ENCODE data around the gene SUN5.

Gene SUN5

DNA sequence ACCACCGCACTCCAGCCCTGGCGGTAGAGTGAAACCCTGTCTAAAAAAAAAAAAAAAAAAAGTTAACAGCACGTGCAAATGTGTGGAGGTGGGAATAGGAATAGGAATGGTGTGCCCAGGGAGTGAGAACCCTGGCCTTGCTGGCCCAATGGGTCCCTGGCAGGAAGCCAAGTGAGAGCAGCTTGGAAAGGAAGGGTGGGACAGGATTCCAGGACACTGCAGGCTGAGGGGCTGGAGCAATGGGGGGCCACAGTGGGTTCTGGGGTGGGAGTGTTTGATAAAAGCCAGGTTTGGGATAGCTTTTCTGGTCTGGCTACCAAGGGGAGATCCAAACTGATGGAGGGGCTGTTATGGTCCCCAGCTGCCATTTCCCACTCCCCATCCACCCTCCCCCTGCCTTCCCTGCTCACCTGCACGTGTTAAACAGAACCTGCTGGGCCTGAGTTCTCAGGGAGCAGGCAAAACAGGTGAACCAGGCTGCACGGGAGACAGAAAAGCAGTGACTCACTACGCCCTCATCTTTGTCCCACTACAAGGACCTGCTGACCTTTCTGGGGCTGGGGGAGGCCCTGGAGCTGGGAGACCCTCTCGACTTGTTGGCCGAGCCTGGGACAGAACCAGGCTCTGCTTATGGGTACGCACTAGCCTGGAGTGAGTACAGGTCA is 3.3 kb downstream of the SUN5 start:
- H3K27me3 ChIP-seq (replicated peaks; ENCODE audit: control insufficient read depth, insufficient read depth, low read length), result peaks cover 21% of the 10 kb centered on the region
- no peak for DNase-seq (ENCODE audit: low read depth)
- H3K36me3 ChIP-seq (ENCODE audit: control insufficient read depth, insufficient read depth, low read length, severe bottlenecking), result no peaks in the 10 kb centered on the region
- no peak overlapping the region for H3K4me3 ChIP-seq (ENCODE audit: low read length)
- no peaks in the 10 kb centered on the region for H3K4me1 ChIP-seq (ENCODE audit: control insufficient read depth, insufficient read depth, low read length)
- H3K9me3 ChIP-seq (ENCODE audit: control insufficient read depth, low read length), result peaks cover 7% of the 10 kb centered on the region
- H3K9ac ChIP-seq (ENCODE audit: low read length), result no peak overlapping the region

- Histone ChIP-seq H3K9me3 (ENCODE audit: control insufficient read depth, low read length) (peaks cover 13% of the 10 kb centered on the region), H3K9ac (ENCODE audit: low read length) (no peak overlapping the region), H3K4me1 (ENCODE audit: control insufficient read depth, insufficient read depth, low read length) (no peaks in the 10 kb centered on the region), H3K4me3 (ENCODE audit: low read length) (no peak overlapping the region), H3K36me3 (ENCODE audit: control insufficient read depth, insufficient read depth, low read length, severe bottlenecking) (no peaks in the 10 kb centered on the region), H3K27me3 (replicated peaks; ENCODE audit: control insufficient read depth, insufficient read depth, low read length) (peaks cover 21% of the 10 kb centered on the region)
- no peak for DNase-seq (ENCODE audit: low read depth)
Observed at GRCh38 chr20:32999603-33000250, 4.5 kb downstream of the SUN5 start.

GRCh38 chr20:32997431-32997830 is 6.8 kb downstream of the SUN5 start:
- no peaks in the 10 kb centered on the region for H3K36me3 ChIP-seq (ENCODE audit: control insufficient read depth, insufficient read depth, low read length, severe bottlenecking)
- H3K4me1 ChIP-seq (ENCODE audit: control insufficient read depth, insufficient read depth, low read length), result no peaks in the 10 kb centered on the region
- H3K27me3 ChIP-seq (replicated peaks; ENCODE audit: control insufficient read depth, insufficient read depth, low read length), result peaks cover 25% of the 10 kb centered on the region
- no peak overlapping the region for H3K9ac ChIP-seq (ENCODE audit: low read length)
- no peak for DNase-seq (ENCODE audit: low read depth)
- no peak overlapping the region for H3K4me3 ChIP-seq (ENCODE audit: low read length)
- peaks cover 15% of the 10 kb centered on the region for H3K9me3 ChIP-seq (ENCODE audit: control insufficient read depth, low read length)

- DNase-seq (ENCODE audit: low read depth), result no peak
- Histone ChIP-seq H3K36me3 (ENCODE audit: control insufficient read depth, insufficient read depth, low read length, severe bottlenecking) (no peaks in the 10 kb centered on the region), H3K4me3 (ENCODE audit: low read length) (no peak overlapping the region), H3K9ac (ENCODE audit: low read length) (no peak overlapping the region), H3K4me1 (ENCODE audit: control insufficient read depth, insufficient read depth, low read length) (no peaks in the 10 kb centered on the region), H3K9me3 (ENCODE audit: control insufficient read depth, low read length) (peaks cover 15% of the 10 kb centered on the region), H3K27me3 (replicated peaks; ENCODE audit: control insufficient read depth, insufficient read depth, low read length) (peaks cover 30% of the 10 kb centered on the region)
Observed at GRCh38 chr20:32995802-32996201, 8.4 kb downstream of the SUN5 start.

GRCh38 chr20:32993496-32994050 is 10.7 kb downstream of the SUN5 start:
- no peak for DNase-seq (ENCODE audit: low read depth)
- no peak overlapping the region for H3K9ac ChIP-seq (ENCODE audit: low read length)
- H3K27me3 ChIP-seq (replicated peaks; ENCODE audit: control insufficient read depth, insufficient read depth, low read length), result peaks cover 34% of the 10 kb centered on the region
- H3K9me3 ChIP-seq (ENCODE audit: control insufficient read depth, low read length), result peaks cover 21% of the 10 kb centered on the region
- no peak overlapping the region for H3K4me3 ChIP-seq (ENCODE audit: low read length)
- H3K36me3 ChIP-seq (ENCODE audit: control insufficient read depth, insufficient read depth, low read length, severe bottlenecking), result no peaks in the 10 kb centered on the region
- no peaks in the 10 kb centered on the region for H3K4me1 ChIP-seq (ENCODE audit: control insufficient read depth, insufficient read depth, low read length)

- Histone ChIP-seq H3K9me3 (ENCODE audit: control insufficient read depth, low read length) (peaks cover 21% of the 10 kb centered on the region), H3K9ac (ENCODE audit: low read length) (no peak overlapping the region), H3K4me3 (ENCODE audit: low read length) (no peak overlapping the region), H3K27me3 (replicated peaks; ENCODE audit: control insufficient read depth, insufficient read depth, low read length) (peaks cover 29% of the 10 kb centered on the region), H3K36me3 (ENCODE audit: control insufficient read depth, insufficient read depth, low read length, severe bottlenecking) (no peaks in the 10 kb centered on the region), H3K4me1 (ENCODE audit: control insufficient read depth, insufficient read depth, low read length) (no peaks in the 10 kb centered on the region)
- DNase-seq (ENCODE audit: low read depth), result no peak
Observed at GRCh38 chr20:32991792-32992641, 12.2 kb downstream of the SUN5 start.

DNA sequence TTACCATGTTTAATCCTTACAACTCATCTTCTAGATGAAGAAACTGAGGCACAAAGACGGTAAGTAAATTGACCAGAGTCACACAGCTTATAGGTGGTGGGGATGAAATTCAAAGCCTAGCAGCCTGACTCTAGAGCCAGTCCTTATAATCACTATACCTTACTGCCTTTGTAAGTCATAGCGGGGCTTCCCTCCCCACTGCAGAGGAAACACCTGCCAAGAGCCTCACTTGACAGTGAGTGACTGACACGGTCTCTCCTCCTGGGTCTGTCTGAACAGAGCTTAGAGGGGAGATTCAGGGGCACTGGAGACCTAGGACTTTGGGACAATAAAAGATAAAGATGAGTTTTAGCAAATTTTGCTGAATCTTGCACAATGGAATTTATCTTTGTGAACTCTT is 12.8 kb downstream of the SUN5 start:
- H3K4me1 ChIP-seq (ENCODE audit: control insufficient read depth, insufficient read depth, low read length), result no peaks in the 10 kb centered on the region
- peaks cover 21% of the 10 kb centered on the region for H3K9me3 ChIP-seq (ENCODE audit: control insufficient read depth, low read length)
- H3K36me3 ChIP-seq (ENCODE audit: control insufficient read depth, insufficient read depth, low read length, severe bottlenecking), result no peaks in the 10 kb centered on the region
- no peak overlapping the region for H3K4me3 ChIP-seq (ENCODE audit: low read length)
- no peak overlapping the region for H3K9ac ChIP-seq (ENCODE audit: low read length)
- H3K27me3 ChIP-seq (replicated peaks; ENCODE audit: control insufficient read depth, insufficient read depth, low read length), result peaks cover 29% of the 10 kb centered on the region
- no peak for DNase-seq (ENCODE audit: low read depth)

GRCh38 chr20:32990426-32990825 is 13.8 kb downstream of the SUN5 start:
- peaks cover 37% of the 10 kb centered on the region for H3K27me3 ChIP-seq (replicated peaks; ENCODE audit: control insufficient read depth, insufficient read depth, low read length)
- peaks cover 15% of the 10 kb centered on the region for H3K9me3 ChIP-seq (ENCODE audit: control insufficient read depth, low read length)
- DNase-seq (ENCODE audit: low read depth), result no peak
- H3K4me1 ChIP-seq (ENCODE audit: control insufficient read depth, insufficient read depth, low read length), result no peaks in the 10 kb centered on the region
- no peak overlapping the region for H3K9ac ChIP-seq (ENCODE audit: low read length)
- H3K36me3 ChIP-seq (ENCODE audit: control insufficient read depth, insufficient read depth, low read length, severe bottlenecking), result no peaks in the 10 kb centered on the region
- H3K4me3 ChIP-seq (ENCODE audit: low read length), result no peak overlapping the region

GRCh38 chr20:32989507-32990283 is 14.5 kb downstream of the SUN5 start:
- H3K4me1 ChIP-seq (ENCODE audit: control insufficient read depth, insufficient read depth, low read length), result no peaks in the 10 kb centered on the region
- DNase-seq (ENCODE audit: low read depth), result no peak
- H3K36me3 ChIP-seq (ENCODE audit: control insufficient read depth, insufficient read depth, low read length, severe bottlenecking), result no peaks in the 10 kb centered on the region

DNA sequence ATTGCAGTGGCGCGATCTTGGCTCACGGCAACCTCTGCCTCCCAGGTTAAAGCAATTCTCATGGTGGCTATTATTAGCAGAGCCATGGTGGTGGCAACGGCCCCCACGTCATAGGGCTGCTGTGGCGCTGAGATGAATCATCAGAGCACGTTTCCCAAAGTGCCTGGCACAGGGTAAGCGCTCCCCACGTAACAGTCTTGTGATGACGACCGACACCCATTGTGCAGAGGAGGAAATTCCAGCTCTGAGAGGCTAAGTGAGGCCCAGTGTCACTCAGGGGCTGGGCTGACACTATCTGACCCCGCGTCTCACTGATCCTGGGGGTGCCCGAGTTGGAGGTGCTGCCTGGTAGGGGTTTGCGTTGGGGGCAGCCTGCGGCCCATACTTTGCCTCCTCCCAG is 16.2 kb downstream of the SUN5 start:
- peaks cover 50% of the 10 kb centered on the region for H3K27me3 ChIP-seq (replicated peaks; ENCODE audit: control insufficient read depth, insufficient read depth, low read length)
- peaks cover 7% of the 10 kb centered on the region for H3K9me3 ChIP-seq (ENCODE audit: control insufficient read depth, low read length)
- no peak overlapping the region for H3K4me3 ChIP-seq (ENCODE audit: low read length)
- H3K36me3 ChIP-seq (ENCODE audit: control insufficient read depth, insufficient read depth, low read length, severe bottlenecking), result no peaks in the 10 kb centered on the region
- no peak for DNase-seq (ENCODE audit: low read depth)
- no peaks in the 10 kb centered on the region for H3K4me1 ChIP-seq (ENCODE audit: control insufficient read depth, insufficient read depth, low read length)
- no peak overlapping the region for H3K9ac ChIP-seq (ENCODE audit: low read length)

More at GRCh38 chr20:32989507-32990283, 14.5 kb downstream of the SUN5 start:
- Histone ChIP-seq H3K4me3 (ENCODE audit: low read length) (no peak overlapping the region), H3K27me3 (replicated peaks; ENCODE audit: control insufficient read depth, insufficient read depth, low read length) (peaks cover 42% of the 10 kb centered on the region), H3K9ac (ENCODE audit: low read length) (no peak overlapping the region), H3K9me3 (ENCODE audit: control insufficient read depth, low read length) (peaks cover 8% of the 10 kb centered on the region)

Data from adipocyte (in vitro differentiated cells).